HL-60 (cell line): Measurements from ENCODE around the gene AFF1.

Experiments
- DNase-seq, 2 experiments: peaks; one replicate each; pipeline ENCODE4 v3.0.0-alpha.2; 2010 to 2020; ENCODE audit warnings: low read depth in 1 of 2, low spot score in 1 of 2
- H3K27ac ChIP-seq: fragments of 250-450 bp; sonication (Bioruptor Pico); replicated peaks from 2 replicates; pipeline ENCODE4 v1.5.1; 2020; ENCODE audit warnings: mild to moderate bottlenecking, moderate library complexity
- H3K27me3 ChIP-seq: fragments of 250-450 bp; sonication (Bioruptor Pico); 2 replicates; pipeline ENCODE4 v1.5.1; 2021; ENCODE audit warnings: mild to moderate bottlenecking, moderate library complexity; ENCODE audit not compliant: insufficient read depth, poor library complexity, severe bottlenecking
- H3K4me3 ChIP-seq: replicated peaks from 2 replicates; pipeline ENCODE4 v1.5.1; 2011; ENCODE audit warnings: mild to moderate bottlenecking, control low read depth, low read length; ENCODE audit not compliant: insufficient read depth
- CTCF ChIP-seq: IDR thresholded peaks from one replicate; pipeline ENCODE4 v1.5.1; 2011; ENCODE audit warnings: low read length, control low read depth, inconsistent platforms; ENCODE audit not compliant: insufficient read depth
- GABPA ChIP-seq: IDR thresholded peaks from 2 replicates; pipeline ENCODE4 v1.6.1; 2012; ENCODE audit warnings: low read depth
- POLR2AphosphoS5 ChIP-seq: IDR thresholded peaks from 2 replicates; pipeline ENCODE4 v1.6.1; 2012; ENCODE audit warnings: low read depth
- REST ChIP-seq: IDR thresholded peaks from 2 replicates; pipeline ENCODE4 v1.6.1; 2012; ENCODE audit warnings: low read depth; ENCODE audit not compliant: insufficient replicate concordance
- SPI1 ChIP-seq: IDR thresholded peaks from 2 replicates; pipeline ENCODE4 v1.6.1; 2012; ENCODE audit warnings: low read depth, mild to moderate bottlenecking, borderline replicate concordance

The AFF1 gene

GRCh38 chr4:87129681-87130080 is 194.9 kb downstream of the AFF1 start:
- Histone ChIP-seq H3K4me3 (no peak overlapping the region), H3K27me3 (no peaks in the 10 kb centered on the region), H3K27ac (no peak overlapping the region)
- no peak for DNase-seq
- TF ChIP-seq SPI1 (no peak), GABPA (no peak), POLR2AphosphoS5 (no peak), REST (no peak), CTCF (no peak)

- no peak overlapping the region for H3K27ac ChIP-seq
- TF ChIP-seq REST (no peak), CTCF (no peak), SPI1 (no peak), GABPA (no peak), POLR2AphosphoS5 (no peak)
- H3K27me3 ChIP-seq: no peaks in the 10 kb centered on the region
- DNase-seq: no peak
- H3K4me3 ChIP-seq: no peak overlapping the region
These were observed 196.3 kb downstream of the AFF1 start for GRCh38 chr4:87130985-87131703.

GRCh38 chr4:87132035-87132434 is 197.2 kb downstream of the AFF1 start:
- no peak overlapping the region for H3K27ac ChIP-seq

More at GRCh38 chr4:87132035-87132434, 197.2 kb downstream of the AFF1 start:
- DNase-seq: no peak
- no peak overlapping the region for H3K4me3 ChIP-seq
- no peak for TF ChIP-seq SPI1
- TF ChIP-seq POLR2AphosphoS5: no peak
- TF ChIP-seq CTCF: no peak
- TF ChIP-seq REST: no peak
- TF ChIP-seq GABPA: no peak
- H3K27me3 ChIP-seq: no peaks in the 10 kb centered on the region
